Activated naive CD4-positive, alpha-beta T cell treated with Interleukin-2 at 50 U/mL for 16 hours (primary cell): ENCODE data around the gene ESD.

Experiments
- DNase-seq: peaks from one replicate; pipeline ENCODE4 v3.0.0-alpha.2; 2020

ESD gene

DNA sequence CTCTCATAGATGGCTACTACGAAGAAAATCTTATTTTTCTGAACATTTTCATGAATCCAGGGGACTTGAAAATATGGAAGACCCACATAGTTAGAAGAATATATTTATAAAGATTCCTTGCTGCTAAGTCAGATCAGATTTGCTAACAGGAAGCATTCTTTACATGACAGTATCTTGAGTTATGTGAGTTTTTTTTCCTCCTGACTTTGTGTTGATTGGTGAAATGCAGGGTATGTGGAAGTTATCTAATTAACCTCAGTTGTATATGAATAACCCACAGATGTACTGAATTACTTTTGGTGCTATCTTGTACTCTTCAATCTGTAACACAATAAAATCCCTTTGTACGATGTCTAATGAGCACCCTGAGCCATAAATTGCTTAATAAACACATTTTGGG, 53.8 kb downstream of the ESD start:
- no peak for DNase-seq

DNA sequence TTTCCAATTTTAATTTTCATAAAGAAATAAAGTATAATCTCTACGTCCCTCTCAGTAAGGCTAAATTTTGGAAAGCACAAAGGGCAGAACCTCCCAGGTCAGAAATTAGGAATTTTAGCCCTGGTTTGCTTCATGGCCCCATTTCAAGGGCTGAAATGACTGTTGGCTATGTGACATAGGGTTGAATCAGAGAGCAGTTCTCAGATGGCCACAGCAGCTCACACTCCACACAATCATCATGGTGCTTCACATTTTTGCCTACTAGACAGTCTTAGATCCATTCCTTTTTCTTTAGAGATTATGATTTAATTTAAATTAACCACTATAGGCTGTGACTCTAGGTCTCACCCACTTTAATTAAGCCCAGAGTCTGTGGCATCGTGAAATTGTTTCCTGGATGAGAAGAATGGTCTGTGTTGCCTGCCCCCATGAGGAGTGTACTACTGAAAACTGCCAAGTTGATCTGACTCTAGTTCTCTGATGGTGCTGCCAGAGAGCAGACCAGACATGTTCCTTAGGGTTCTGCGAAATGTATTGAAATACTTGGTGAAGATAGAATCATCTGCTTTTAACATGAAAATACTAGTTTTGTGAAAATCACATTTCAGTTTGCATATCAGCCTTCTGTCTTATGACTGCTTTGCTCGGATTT, 57.4 kb downstream of the ESD start:
- DNase-seq = no peak

DNA sequence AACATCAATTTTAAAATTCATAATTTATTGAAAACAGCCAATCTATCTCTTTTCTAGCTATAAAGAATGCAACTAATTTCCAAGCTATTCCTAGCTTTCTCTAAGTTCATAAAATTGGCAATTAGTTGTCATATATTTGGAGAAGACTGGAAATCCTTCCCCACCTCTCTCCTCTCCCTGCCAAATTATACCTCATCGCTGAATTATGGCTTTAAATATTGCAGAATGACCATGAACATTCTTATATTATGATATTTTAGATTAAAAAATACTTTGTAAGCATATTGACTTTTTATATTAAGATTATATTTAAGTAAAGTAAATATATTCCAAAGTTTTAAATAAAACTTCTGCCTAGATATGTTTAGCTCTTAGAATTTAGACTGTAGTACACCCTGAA, 58.2 kb downstream of the ESD start:
- no peak for DNase-seq

DNA sequence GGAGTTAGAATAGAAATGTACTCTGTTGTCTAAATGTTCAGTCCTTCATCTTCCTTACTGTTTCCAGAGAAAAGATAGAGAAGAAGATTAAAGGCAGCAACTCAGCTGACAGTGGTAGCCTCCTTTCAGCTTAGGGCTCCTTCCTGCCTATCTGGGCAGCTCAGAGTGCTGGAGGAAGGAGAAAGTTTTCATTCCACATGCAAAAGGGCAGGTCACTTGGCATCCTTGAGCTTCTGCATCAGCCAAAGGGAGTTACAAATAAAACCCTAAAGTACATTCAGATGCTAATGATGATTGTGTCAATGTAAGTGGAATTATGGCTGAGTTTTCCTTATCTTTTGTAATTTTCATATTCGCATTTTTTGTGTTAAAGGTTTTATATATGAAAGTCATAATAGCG, 58.9 kb downstream of the ESD start:
- no peak for DNase-seq

DNA sequence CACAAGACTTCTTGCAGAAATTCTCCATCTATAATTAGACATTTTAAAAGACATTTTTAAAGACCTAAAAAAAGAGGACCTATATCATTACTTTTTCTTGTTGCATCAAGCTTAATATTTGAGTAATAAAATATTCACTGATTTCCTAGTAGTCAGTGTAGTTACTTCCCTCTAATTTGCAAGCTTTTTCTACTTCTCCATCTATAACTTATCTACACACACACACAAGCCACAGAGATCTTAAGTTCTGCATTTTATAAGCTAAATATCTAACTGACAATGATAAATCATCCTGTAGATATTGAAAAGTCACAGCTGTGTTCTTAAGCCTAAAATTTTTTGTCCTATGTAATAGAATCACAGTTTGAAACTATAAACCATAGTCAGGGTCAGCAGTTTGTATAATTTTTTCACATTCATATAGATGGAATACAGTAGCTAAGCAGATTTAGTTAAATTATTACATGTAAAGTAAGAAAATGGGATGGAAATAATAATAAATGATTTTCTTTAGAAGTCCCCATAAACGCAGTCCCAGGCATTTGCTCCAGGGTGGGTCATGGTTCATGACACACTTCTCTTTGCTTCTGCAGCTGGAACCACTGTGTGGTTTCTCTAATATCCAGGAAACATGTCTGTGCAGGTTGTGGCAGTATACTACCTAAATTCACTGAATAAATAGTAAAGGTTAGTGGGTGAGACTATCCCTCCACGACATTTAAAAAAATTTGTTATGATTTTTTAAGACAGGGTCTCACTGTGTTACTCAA, 60.2 kb downstream of the ESD start:
- no peak for DNase-seq

DNA sequence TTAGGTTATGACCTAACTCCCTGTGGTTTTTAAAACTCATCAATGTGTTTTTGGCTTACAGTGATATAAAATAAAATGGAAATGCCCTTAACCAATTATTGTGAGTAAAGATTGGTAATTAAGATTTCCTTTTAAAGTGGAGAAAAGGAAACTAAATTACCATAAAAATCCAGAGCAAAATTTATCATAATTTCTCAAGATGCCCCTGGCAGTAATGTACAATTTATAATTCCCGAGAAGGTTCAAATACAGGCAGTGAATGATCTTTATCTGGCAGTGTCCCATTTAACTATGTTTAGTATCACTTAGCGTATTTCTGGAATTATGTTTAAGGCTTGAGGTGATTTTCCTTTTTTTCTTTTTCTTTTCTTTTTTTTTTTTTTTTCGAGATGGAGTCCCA, 61.5 kb downstream of the ESD start:
- no peak for DNase-seq

DNA sequence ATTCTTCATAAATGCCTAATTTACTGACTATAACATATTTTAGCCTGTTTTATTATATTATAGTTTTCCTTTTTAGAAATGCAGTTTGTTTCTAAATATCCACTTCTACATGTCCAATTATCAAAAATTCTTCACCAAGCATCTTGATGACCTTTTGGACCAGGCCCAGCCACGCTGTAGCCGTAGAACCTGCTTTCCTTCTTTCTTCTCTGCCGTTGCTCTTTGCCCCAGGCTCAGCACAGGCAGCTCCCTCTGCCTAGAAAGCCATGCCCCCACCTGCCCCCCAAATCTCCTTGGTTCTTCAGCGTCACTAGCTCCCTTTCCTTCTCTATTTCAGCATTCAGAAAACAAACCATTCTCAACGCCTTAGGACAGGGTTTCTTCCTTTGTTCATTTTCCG, 65.4 kb downstream of the ESD start:
- DNase-seq = no peak

DNA sequence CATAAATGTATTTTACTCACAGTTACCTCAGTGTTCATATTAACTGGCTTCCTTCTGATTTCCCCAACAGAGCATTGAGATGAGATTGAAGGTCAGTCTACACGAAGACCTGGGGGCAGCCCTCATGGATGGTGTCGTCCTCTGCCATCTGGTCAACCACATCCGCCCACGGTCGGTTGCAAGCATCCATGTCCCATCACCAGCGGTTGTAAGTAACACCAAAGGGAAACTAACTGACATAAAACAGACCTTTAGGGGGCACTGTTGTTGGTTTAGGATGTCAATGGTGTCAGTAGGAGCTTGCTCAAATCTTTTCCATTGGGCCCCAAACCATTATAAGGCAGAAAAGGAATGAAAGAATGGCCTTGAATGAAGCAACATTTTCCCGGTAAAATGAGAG, 68.2 kb downstream of the ESD start:
- DNase-seq = peak; percentile 13

DNA sequence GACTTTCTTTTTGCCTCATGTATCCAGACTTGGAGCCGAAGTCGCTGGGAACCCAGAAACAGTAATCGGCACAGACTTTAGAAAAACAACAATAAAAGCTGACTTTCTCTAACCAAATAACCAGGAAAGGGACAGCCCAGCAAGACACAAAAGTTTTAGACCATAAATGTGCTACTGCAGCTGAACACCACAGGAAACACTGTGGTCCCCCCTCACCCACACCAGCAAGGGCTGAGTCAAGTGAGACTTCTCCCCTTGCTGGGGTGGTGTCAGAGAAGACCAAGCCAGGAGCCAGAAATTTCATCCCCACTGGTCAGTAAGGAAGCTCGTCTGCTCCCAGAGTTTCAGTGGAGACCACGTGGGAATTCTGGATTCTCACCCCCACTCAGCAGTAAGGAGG, 70.6 kb downstream of the ESD start:
- no peak for DNase-seq
